ENCODE results near the gene SCTR. TPM values are rescaled to one million over a fixed set of nuclear protein-coding genes. Genes with fewer than 3 reads are reported as not detected.

The SCTR gene
- total and polyA plus RNA-seq, 2 of the 8 experiments (the other 6 are each of a cell fraction or from before 2014, with no cell fraction given), result 0.15 TPM; not detected in 1

- TF ChIP-seq RNF2 (IDR thresholded peaks at IDR 0.05; ENCODE audit: borderline replicate concordance, low read depth, low read length, missing control alignments, poor library complexity, severe bottlenecking) (no peak), POU5F1 (IDR thresholded peaks at IDR 0.05; ENCODE audit: low read depth, low read length) (no peak), RAD21 (IDR thresholded peaks at IDR 0.05 in 1 of 2, conservative IDR thresholded peaks at IDR 0.05 in 1 of 2; ENCODE audit: low read depth in 2 of 2, low read length in 2 of 2) (no peak; a peak in 1 of 4 replicates), EGR1 (IDR thresholded peaks at IDR 0.05; ENCODE audit: borderline replicate concordance, low read depth, low read length) (no peak), KDM1A (IDR thresholded peaks at IDR 0.05; ENCODE audit: borderline replicate concordance, low read length) (peak; percentile 85; the same call in 1 of the 2 replicates), RBBP5 (IDR thresholded peaks at IDR 0.05; ENCODE audit: borderline replicate concordance, low read depth, low read length) (peak; percentile 81; the same call in 1 of the 2 replicates), SRF (IDR thresholded peaks at IDR 0.05; ENCODE audit: low read depth, low read length) (no peak), HDAC2 (IDR thresholded peaks at IDR 0.05; ENCODE audit: borderline replicate concordance in 1 of 2, low read depth in 2 of 2, low read length in 2 of 2) (no peak), TCF12 (IDR thresholded peaks at IDR 0.05; ENCODE audit: low read depth, low read length) (no peak), MAFK (IDR thresholded peaks at IDR 0.05; ENCODE audit: low read depth, low read length) (peak; percentile 96), SP4 (IDR thresholded peaks at IDR 0.05; ENCODE audit: low read length) (no peak), YY1 (IDR thresholded peaks at IDR 0.05; ENCODE audit: low read depth, low read length) (no peak), CBX5 (IDR thresholded peaks at IDR 0.05; ENCODE audit: low read depth, low read length) (no peak), CHD1 (IDR thresholded peaks at IDR 0.05; ENCODE audit: low read depth, low read length) (no peak), TEAD4 (IDR thresholded peaks at IDR 0.05; ENCODE audit: low read depth, low read length) (peak; percentile 2; the same call in 1 of the 2 replicates), POLR2A (IDR thresholded peaks at IDR 0.05; ENCODE audit: control extremely low read depth in 1 of 2, low read depth in 2 of 2, low read length in 2 of 2) (peak in 1 of 2 experiments; percentile 26; a peak in 1 of 3 replicates), SIN3A (conservative IDR thresholded peaks at IDR 0.05 in 1 of 2, IDR thresholded peaks at IDR 0.05 in 1 of 2; ENCODE audit: low read depth in 1 of 2, low read length in 2 of 2) (no peak), TAF1 (IDR thresholded peaks at IDR 0.05; ENCODE audit: low read depth, low read length) (peak; percentile 45; the same call in 1 of the 2 replicates), FOSL1 (IDR thresholded peaks at IDR 0.05; ENCODE audit: insufficient read depth, low read depth, low read length) (no peak), RXRA (IDR thresholded peaks at IDR 0.05; ENCODE audit: insufficient read depth, low read depth, low read length) (no peak), BACH1 (IDR thresholded peaks at IDR 0.05; ENCODE audit: low read length) (peak; percentile 94), EZH2 (IDR thresholded peaks at IDR 0.05; ENCODE audit: low read depth, low read length, severe bottlenecking) (no peak), HDAC6 (IDR thresholded peaks at IDR 0.05; ENCODE audit: low read depth, low read length) (no peak), KDM5A (IDR thresholded peaks at IDR 0.05; ENCODE audit: low read length) (no peak)
Observed at GRCh38 chr2:119431155-119431975, 92.9 kb downstream of the SCTR start, which contains the start of gene TMEM37 (continued).

Measured in H1 (cell line).